Karpas-422 (cell line): Measurements from ENCODE around the gene FAM118B. TPM values are rescaled to one million over a fixed set of nuclear protein-coding genes. Genes with fewer than 3 reads are reported as not detected.
"Not testable (repeated sequence)": the region's sequence is repeated elsewhere in the genome, so short reads cannot be mapped to it uniquely, and the experiment has no call there.

Source experiments
- DNase-seq: peaks from one replicate; pipeline ENCODE4 v3.0.0-alpha.2; 2015
- H2AFZ ChIP-seq: fragments of 200-600 bp; sonication (generic); 2 replicates; pipeline ENCODE4 v1.6.1; 2014; ENCODE audit warnings: antibody characterized with exemption, low read length, mixed read lengths
- H3K27ac ChIP-seq: fragments of 200-600 bp; sonication (generic); 2 replicates; pipeline ENCODE4 v1.5.1; 2014; ENCODE audit warnings: mild to moderate bottlenecking, low read length, moderate library complexity
- H3K27me3 ChIP-seq: fragments of 200-600 bp; sonication (generic); 2 replicates; pipeline ENCODE4 v1.6.1; 2014; ENCODE audit warnings: low read length, mixed read lengths
- H3K36me3 ChIP-seq: fragments of 200-600 bp; sonication (generic); 2 replicates; pipeline ENCODE4 v1.6.1; 2014; ENCODE audit warnings: low read length, mixed read lengths; ENCODE audit not compliant: insufficient read depth
- H3K4me1 ChIP-seq: fragments of 200-600 bp; sonication (generic); 2 replicates; pipeline ENCODE4 v1.6.1; 2014; ENCODE audit warnings: mild to moderate bottlenecking, low read length, mixed read lengths
- H3K4me2 ChIP-seq: fragments of 200-600 bp; sonication (generic); 2 replicates; pipeline ENCODE4 v1.6.1; 2014; ENCODE audit warnings: low read length, low read depth, mild to moderate bottlenecking; ENCODE audit not compliant: poor library complexity, severe bottlenecking
- H3K4me3 ChIP-seq: fragments of 200-600 bp; sonication (generic); 2 replicates; pipeline ENCODE4 v1.5.1; 2014; ENCODE audit warnings: mild to moderate bottlenecking, antibody characterized with exemption, low read length, mixed read lengths
- H3K79me2 ChIP-seq: fragments of 200-600 bp; sonication (generic); 2 replicates; pipeline ENCODE4 v1.6.1; 2014; ENCODE audit warnings: mild to moderate bottlenecking, low read length, mixed read lengths
- H3K9ac ChIP-seq: fragments of 200-600 bp; sonication (generic); 2 replicates; pipeline ENCODE4 v1.6.0; 2014; ENCODE audit warnings: low read length
- H3K9me2 ChIP-seq: fragments of 200-600 bp; sonication (generic), shearing (Covaris generic); replicated peaks from 2 replicates; pipeline ENCODE4 v1.6.0; 2014; ENCODE audit warnings: mild to moderate bottlenecking, low read length, moderate library complexity; ENCODE audit not compliant: insufficient read depth
- H3K9me3 ChIP-seq: fragments of 300-700, 200-600 bp; sonication (generic); 2 replicates; pipeline ENCODE4 v1.6.1; 2014; ENCODE audit warnings: low read length, mixed read lengths
- H4K20me1 ChIP-seq: fragments of 200-600 bp; sonication (generic); 2 replicates; pipeline ENCODE4 v1.6.1; 2014; ENCODE audit warnings: mild to moderate bottlenecking, antibody characterized with exemption, low read length, low read depth; ENCODE audit not compliant: insufficient read depth
- small RNA-seq: library from RNA; depleted of rRNA; stranded (forward); fragments of <200 nt; gene quantifications from one replicate; pipeline ENCODE3, GENCODE V24; 2014
- total RNA-seq: library from RNA; depleted of rRNA; stranded (reverse); fragments of >200 nt; shearing (Covaris generic); gene quantifications from 2 replicates; pipeline ENCODE4 v1.2.3, GENCODE V29; 2014; ENCODE audit warnings: low replicate concordance; rRNA removed

The FAM118B gene
- total RNA-seq, 1 experiment from 2014 or later = 14.8 TPM

- no peaks in the 10 kb centered on the region for H3K36me3 ChIP-seq
- no peak overlapping the region for H3K27ac ChIP-seq
- H3K27me3 ChIP-seq = no peaks in the 10 kb centered on the region
- no peaks in the 10 kb centered on the region for H4K20me1 ChIP-seq
- no peak overlapping the region for H3K9ac ChIP-seq
- peak; percentile 71 for DNase-seq
- no peak overlapping the region for H3K4me2 ChIP-seq
- peaks cover 35% of the 10 kb centered on the region for H3K79me2 ChIP-seq
- no peaks in the 10 kb centered on the region for H3K9me3 ChIP-seq
- no peak overlapping the region for H2AFZ ChIP-seq
- H3K4me3 ChIP-seq = no peak overlapping the region
- peaks cover 27% of the 10 kb centered on the region for H3K4me1 ChIP-seq
- H3K9me2 ChIP-seq = no peaks in the 10 kb centered on the region
Observed at GRCh38 chr11:126307706-126308105, 96.1 kb downstream of the FAM118B start.

GRCh38 chr11:126308271-126308671 is 96.7 kb downstream of the FAM118B start:
- H3K4me3 ChIP-seq = no peak overlapping the region
- peaks cover 21% of the 10 kb centered on the region for H3K4me1 ChIP-seq
- no peaks in the 10 kb centered on the region for H3K27me3 ChIP-seq
- H3K4me2 ChIP-seq = no peak overlapping the region
- no peaks in the 10 kb centered on the region for H4K20me1 ChIP-seq
- no peak overlapping the region for H3K27ac ChIP-seq
- no peaks in the 10 kb centered on the region for H3K9me2 ChIP-seq
- no peaks in the 10 kb centered on the region for H3K9me3 ChIP-seq
- no peak overlapping the region for H3K9ac ChIP-seq
- no peak overlapping the region for H2AFZ ChIP-seq
- no peaks in the 10 kb centered on the region; the same call in 1 of the 2 replicates for H3K36me3 ChIP-seq
- DNase-seq = no peak
- peaks cover 39% of the 10 kb centered on the region for H3K79me2 ChIP-seq

GRCh38 chr11:126308771-126309170 is 97.2 kb downstream of the FAM118B start:
- not testable (repeated sequence) for H3K27me3 ChIP-seq, H3K9me3 ChIP-seq, H3K27ac ChIP-seq, DNase-seq, H3K9me2 ChIP-seq, H3K9ac ChIP-seq, H3K4me2 ChIP-seq, H4K20me1 ChIP-seq, H3K4me3 ChIP-seq, H3K36me3 ChIP-seq, H2AFZ ChIP-seq
- Histone ChIP-seq H3K4me1 (peaks cover 20% of the 10 kb centered on the region), H3K79me2 (peaks cover 44% of the 10 kb centered on the region)

GRCh38 chr11:126310200-126310991 is 98.8 kb downstream of the FAM118B start:
- peaks cover 20% of the 10 kb centered on the region for H3K4me1 ChIP-seq
- no peaks in the 10 kb centered on the region for H4K20me1 ChIP-seq
- H3K27ac ChIP-seq = no peak overlapping the region
- peak; percentile 64 for DNase-seq
- peaks cover 39% of the 10 kb centered on the region for H3K79me2 ChIP-seq
- H3K9me3 ChIP-seq = no peaks in the 10 kb centered on the region
- no peak overlapping the region for H2AFZ ChIP-seq
- H3K9me2 ChIP-seq = no peaks in the 10 kb centered on the region
- no peak overlapping the region for H3K4me2 ChIP-seq
- no peak overlapping the region for H3K9ac ChIP-seq
- H3K4me3 ChIP-seq = no peak overlapping the region
- H3K36me3 ChIP-seq = peaks cover 12% of the 10 kb centered on the region
- no peaks in the 10 kb centered on the region for H3K27me3 ChIP-seq

GRCh38 chr11:126310992-126311310 is 99.4 kb downstream of the FAM118B start:
- peaks cover 16% of the 10 kb centered on the region for H3K4me1 ChIP-seq
- H3K4me2 ChIP-seq = no peak overlapping the region
- no peak overlapping the region for H3K4me3 ChIP-seq
- no peaks in the 10 kb centered on the region for H3K9me3 ChIP-seq
- H3K27ac ChIP-seq = no peak overlapping the region
- H3K79me2 ChIP-seq = peaks cover 33% of the 10 kb centered on the region; the same call in 1 of the 2 replicates
- H3K36me3 ChIP-seq = peaks cover 12% of the 10 kb centered on the region
- DNase-seq = no peak
- no peaks in the 10 kb centered on the region for H3K27me3 ChIP-seq
- no peaks in the 10 kb centered on the region for H3K9me2 ChIP-seq
- H4K20me1 ChIP-seq = no peaks in the 10 kb centered on the region
- no peak overlapping the region for H2AFZ ChIP-seq
- H3K9ac ChIP-seq = no peak overlapping the region

GRCh38 chr11:126311401-126312291 is 100.1 kb downstream of the FAM118B start:
- Histone ChIP-seq H3K9me3 (no peaks in the 10 kb centered on the region), H3K27ac (no peak overlapping the region), H3K9me2 (no peaks in the 10 kb centered on the region), H3K4me1 (peaks cover 9% of the 10 kb centered on the region), H3K79me2 (peaks cover 27% of the 10 kb centered on the region; the same call in 1 of the 2 replicates), H3K36me3 (peaks cover 12% of the 10 kb centered on the region), H4K20me1 (no peaks in the 10 kb centered on the region), H3K4me3 (no peak overlapping the region), H3K4me2 (no peak overlapping the region), H2AFZ (no peak overlapping the region), H3K9ac (no peak overlapping the region), H3K27me3 (no peaks in the 10 kb centered on the region)
- no peak for DNase-seq

Small RNAs within 50 kb of the gene (small RNA-seq; reads per million reads assigned to genes)
- not detected for gene AP001893.2
- not detected for gene RN7SL351P
- gene RNU4-86P = not detected

Other genes with a start within 250 kb of the FAM118B start
- gene CDON, start 148.9 kb upstream of the FAM118B start, total RNA-seq = 0.36 and 2.1 TPM in 2 replicates
- 13.0 and 15.5 TPM in 2 replicates for gene RPUSD4, start 132 bp upstream of the FAM118B start, total RNA-seq
- 41.0 and 58.4 TPM in 2 replicates for gene SRPRA, start 57.1 kb downstream of the FAM118B start, total RNA-seq
- 13.7 and 18.4 TPM in 2 replicates for gene FOXRED1, start 57.4 kb downstream of the FAM118B start, total RNA-seq
- 4.4 and 4.8 TPM in 2 replicates for gene TIRAP, start 71.3 kb downstream of the FAM118B start, total RNA-seq
- gene DCPS, start 92.3 kb downstream of the FAM118B start, total RNA-seq = 17.6 and 18.3 TPM in 2 replicates
- 5.8 and 6.6 TPM in 2 replicates for gene ST3GAL4, start 143.9 kb downstream of the FAM118B start, total RNA-seq